Measurements from ENCODE around the gene GRM3.

GRM3 gene

GRCh38 chr7:86863452-86863851 is 219.7 kb downstream of the GRM3 start:
- no peak overlapping the region for H3K4me3 ChIP-seq (ENCODE audit: insufficient read length, low read depth)
- no peak for DNase-seq (ENCODE audit: low read depth, low spot score)
- TF ChIP-seq ZNF274 (IDR thresholded peaks at IDR 0.05; ENCODE audit: low read depth, low read length): no peak
- no peak for TF ChIP-seq YY1 (IDR thresholded peaks at IDR 0.05; ENCODE audit: insufficient read depth, insufficient read length)
- no peak for TF ChIP-seq SUZ12 (IDR thresholded peaks at IDR 0.05; ENCODE audit: extremely low read depth, insufficient read depth, insufficient read length)
- H3K4me1 ChIP-seq (ENCODE audit: insufficient read depth, insufficient read length): no peaks in the 10 kb centered on the region
- no peaks in the 10 kb centered on the region for H3K27me3 ChIP-seq (ENCODE audit: insufficient read depth, insufficient read length)
- H3K9ac ChIP-seq (ENCODE audit: insufficient read length, low read depth): no peak overlapping the region
- no peaks in the 10 kb centered on the region for H3K36me3 ChIP-seq (ENCODE audit: insufficient read depth, insufficient read length, low read length)
- peaks cover 3% of the 10 kb centered on the region; the same call in 1 of the 2 replicates for H3K9me3 ChIP-seq (ENCODE audit: insufficient read depth, low read length)

GRCh38 chr7:86867163-86867762 is 223.6 kb downstream of the GRM3 start:
- Histone ChIP-seq H3K4me3 (ENCODE audit: insufficient read length, low read depth) (no peak overlapping the region), H3K27me3 (ENCODE audit: insufficient read depth, insufficient read length) (no peaks in the 10 kb centered on the region), H3K36me3 (ENCODE audit: insufficient read depth, insufficient read length, low read length) (no peaks in the 10 kb centered on the region), H3K9me3 (ENCODE audit: insufficient read depth, low read length) (peaks cover 3% of the 10 kb centered on the region; the same call in 1 of the 2 replicates), H3K4me1 (ENCODE audit: insufficient read depth, insufficient read length) (no peaks in the 10 kb centered on the region), H3K9ac (ENCODE audit: insufficient read length, low read depth) (no peak overlapping the region)
- peak; percentile 43 for DNase-seq (ENCODE audit: low read depth, low spot score)
- TF ChIP-seq SUZ12 (IDR thresholded peaks at IDR 0.05; ENCODE audit: extremely low read depth, insufficient read depth, insufficient read length) (no peak), ZNF274 (IDR thresholded peaks at IDR 0.05; ENCODE audit: low read depth, low read length) (no peak), YY1 (IDR thresholded peaks at IDR 0.05; ENCODE audit: insufficient read depth, insufficient read length) (no peak)

GRCh38 chr7:86876146-86876545 is 232.4 kb downstream of the GRM3 start:
- no peaks in the 10 kb centered on the region for H3K9me3 ChIP-seq (ENCODE audit: insufficient read depth, low read length)
- H3K4me3 ChIP-seq (ENCODE audit: insufficient read length, low read depth): no peak overlapping the region
- H3K4me1 ChIP-seq (ENCODE audit: insufficient read depth, insufficient read length): no peaks in the 10 kb centered on the region
- TF ChIP-seq YY1 (IDR thresholded peaks at IDR 0.05; ENCODE audit: insufficient read depth, insufficient read length): no peak
- TF ChIP-seq ZNF274 (IDR thresholded peaks at IDR 0.05; ENCODE audit: low read depth, low read length): no peak
- no peak for TF ChIP-seq SUZ12 (IDR thresholded peaks at IDR 0.05; ENCODE audit: extremely low read depth, insufficient read depth, insufficient read length)
- H3K27me3 ChIP-seq (ENCODE audit: insufficient read depth, insufficient read length): no peaks in the 10 kb centered on the region
- no peaks in the 10 kb centered on the region for H3K36me3 ChIP-seq (ENCODE audit: insufficient read depth, insufficient read length, low read length)
- DNase-seq (ENCODE audit: low read depth, low spot score): no peak
- H3K9ac ChIP-seq (ENCODE audit: insufficient read length, low read depth): no peak overlapping the region

- Histone ChIP-seq H3K9ac (ENCODE audit: insufficient read length, low read depth) (no peak overlapping the region), H3K4me1 (ENCODE audit: insufficient read depth, insufficient read length) (no peaks in the 10 kb centered on the region), H3K9me3 (ENCODE audit: insufficient read depth, low read length) (no peaks in the 10 kb centered on the region), H3K36me3 (ENCODE audit: insufficient read depth, insufficient read length, low read length) (peaks cover 13% of the 10 kb centered on the region), H3K27me3 (ENCODE audit: insufficient read depth, insufficient read length) (no peaks in the 10 kb centered on the region), H3K4me3 (ENCODE audit: insufficient read length, low read depth) (no peak overlapping the region)
- no peak for DNase-seq (ENCODE audit: low read depth, low spot score)
- no peak for TF ChIP-seq SUZ12 (IDR thresholded peaks at IDR 0.05; ENCODE audit: extremely low read depth, insufficient read depth, insufficient read length)
- TF ChIP-seq ZNF274 (IDR thresholded peaks at IDR 0.05; ENCODE audit: low read depth, low read length): no peak
These were observed 240.4 kb downstream of the GRM3 start for GRCh38 chr7:86884152-86884551.

- Histone ChIP-seq H3K4me1 (ENCODE audit: insufficient read depth, insufficient read length) (no peaks in the 10 kb centered on the region), H3K9me3 (ENCODE audit: insufficient read depth, low read length) (no peaks in the 10 kb centered on the region), H3K36me3 (ENCODE audit: insufficient read depth, insufficient read length, low read length) (peaks cover 25% of the 10 kb centered on the region), H3K4me3 (ENCODE audit: insufficient read length, low read depth) (no peak overlapping the region), H3K9ac (ENCODE audit: insufficient read length, low read depth) (no peak overlapping the region), H3K27me3 (ENCODE audit: insufficient read depth, insufficient read length) (no peaks in the 10 kb centered on the region)
- DNase-seq (ENCODE audit: low read depth, low spot score): no peak
- no peak for TF ChIP-seq SUZ12 (IDR thresholded peaks at IDR 0.05; ENCODE audit: extremely low read depth, insufficient read depth, insufficient read length)
- no peak for TF ChIP-seq YY1 (IDR thresholded peaks at IDR 0.05; ENCODE audit: insufficient read depth, insufficient read length)
- TF ChIP-seq ZNF274 (IDR thresholded peaks at IDR 0.05; ENCODE audit: low read depth, low read length): no peak
These were observed 245.8 kb downstream of the GRM3 start for GRCh38 chr7:86889501-86889900.

- no peak for TF ChIP-seq SUZ12 (IDR thresholded peaks at IDR 0.05; ENCODE audit: extremely low read depth, insufficient read depth, insufficient read length)
- no peak for TF ChIP-seq YY1 (IDR thresholded peaks at IDR 0.05; ENCODE audit: insufficient read depth, insufficient read length)
- no peak for TF ChIP-seq ZNF274 (IDR thresholded peaks at IDR 0.05; ENCODE audit: low read depth, low read length)
- no peaks in the 10 kb centered on the region for H3K4me1 ChIP-seq (ENCODE audit: insufficient read depth, insufficient read length)
- no peak overlapping the region for H3K9ac ChIP-seq (ENCODE audit: insufficient read length, low read depth)
- no peaks in the 10 kb centered on the region for H3K9me3 ChIP-seq (ENCODE audit: insufficient read depth, low read length)
- no peak for DNase-seq (ENCODE audit: low read depth, low spot score)
- H3K36me3 ChIP-seq (ENCODE audit: insufficient read depth, insufficient read length, low read length): peaks cover 28% of the 10 kb centered on the region
- no peak overlapping the region for H3K4me3 ChIP-seq (ENCODE audit: insufficient read length, low read depth)
- H3K27me3 ChIP-seq (ENCODE audit: insufficient read depth, insufficient read length): no peaks in the 10 kb centered on the region
These were observed 254.5 kb downstream of the GRM3 start for GRCh38 chr7:86898171-86898570.

- peaks cover 20% of the 10 kb centered on the region for H3K36me3 ChIP-seq (ENCODE audit: insufficient read depth, insufficient read length, low read length)
- H3K9me3 ChIP-seq (ENCODE audit: insufficient read depth, low read length): no peaks in the 10 kb centered on the region
- TF ChIP-seq ZNF274 (IDR thresholded peaks at IDR 0.05; ENCODE audit: low read depth, low read length) (no peak), SUZ12 (IDR thresholded peaks at IDR 0.05; ENCODE audit: extremely low read depth, insufficient read depth, insufficient read length) (no peak), YY1 (IDR thresholded peaks at IDR 0.05; ENCODE audit: insufficient read depth, insufficient read length) (no peak)
- no peak for DNase-seq (ENCODE audit: low read depth, low spot score)
- H3K27me3 ChIP-seq (ENCODE audit: insufficient read depth, insufficient read length): no peaks in the 10 kb centered on the region
- no peaks in the 10 kb centered on the region for H3K4me1 ChIP-seq (ENCODE audit: insufficient read depth, insufficient read length)
- no peak overlapping the region for H3K4me3 ChIP-seq (ENCODE audit: insufficient read length, low read depth)
- H3K9ac ChIP-seq (ENCODE audit: insufficient read length, low read depth): no peak overlapping the region
These were observed 257.2 kb downstream of the GRM3 start for GRCh38 chr7:86900886-86901285.

Measured in NT2/D1 (cell line).